Measurements from ENCODE around the gene EMSY. TPM values are rescaled to one million over a fixed set of nuclear protein-coding genes. Genes with fewer than 3 reads are reported as not detected.

Gene EMSY
- total RNA-seq, 4 donors from 2014 or later = 29.9 to 36.7 (median 35.3) TPM

DNA sequence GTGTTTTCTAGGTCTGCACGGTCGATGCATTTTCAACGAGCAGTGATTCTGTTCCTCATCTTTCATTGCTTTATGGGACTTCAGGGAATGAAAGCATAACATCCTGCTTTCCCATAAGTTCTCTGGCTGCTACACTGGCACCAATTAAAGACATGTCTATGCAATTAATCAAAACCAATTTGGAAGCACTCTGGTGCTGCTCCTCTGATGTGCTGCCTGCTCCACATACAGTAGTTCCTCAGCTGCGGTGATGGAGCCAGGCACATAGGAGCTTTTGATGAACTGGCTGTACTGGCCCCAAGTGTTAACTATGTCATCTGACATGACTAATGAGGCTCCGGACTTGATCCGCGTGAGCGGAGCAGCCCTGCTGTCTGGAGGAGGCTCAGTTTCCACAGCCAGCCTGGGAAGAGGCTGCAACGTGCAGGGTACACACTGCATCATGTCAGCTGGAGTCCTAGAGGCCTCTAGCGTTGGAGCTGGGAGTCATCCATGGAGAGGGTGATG, 33.9 kb upstream of the EMSY start:
- TF ChIP-seq, protein P1, sequence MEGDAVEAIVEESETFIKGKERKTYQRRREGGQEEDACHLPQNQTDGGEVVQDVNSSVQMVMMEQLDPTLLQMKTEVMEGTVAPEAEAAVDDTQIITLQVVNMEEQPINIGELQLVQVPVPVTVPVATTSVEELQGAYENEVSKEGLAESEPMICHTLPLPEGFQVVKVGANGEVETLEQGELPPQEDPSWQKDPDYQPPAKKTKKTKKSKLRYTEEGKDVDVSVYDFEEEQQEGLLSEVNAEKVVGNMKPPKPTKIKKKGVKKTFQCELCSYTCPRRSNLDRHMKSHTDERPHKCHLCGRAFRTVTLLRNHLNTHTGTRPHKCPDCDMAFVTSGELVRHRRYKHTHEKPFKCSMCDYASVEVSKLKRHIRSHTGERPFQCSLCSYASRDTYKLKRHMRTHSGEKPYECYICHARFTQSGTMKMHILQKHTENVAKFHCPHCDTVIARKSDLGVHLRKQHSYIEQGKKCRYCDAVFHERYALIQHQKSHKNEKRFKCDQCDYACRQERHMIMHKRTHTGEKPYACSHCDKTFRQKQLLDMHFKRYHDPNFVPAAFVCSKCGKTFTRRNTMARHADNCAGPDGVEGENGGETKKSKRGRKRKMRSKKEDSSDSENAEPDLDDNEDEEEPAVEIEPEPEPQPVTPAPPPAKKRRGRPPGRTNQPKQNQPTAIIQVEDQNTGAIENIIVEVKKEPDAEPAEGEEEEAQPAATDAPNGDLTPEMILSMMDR (IDR thresholded peaks at IDR 0.05; ENCODE audit: low read depth) = no peak

DNA sequence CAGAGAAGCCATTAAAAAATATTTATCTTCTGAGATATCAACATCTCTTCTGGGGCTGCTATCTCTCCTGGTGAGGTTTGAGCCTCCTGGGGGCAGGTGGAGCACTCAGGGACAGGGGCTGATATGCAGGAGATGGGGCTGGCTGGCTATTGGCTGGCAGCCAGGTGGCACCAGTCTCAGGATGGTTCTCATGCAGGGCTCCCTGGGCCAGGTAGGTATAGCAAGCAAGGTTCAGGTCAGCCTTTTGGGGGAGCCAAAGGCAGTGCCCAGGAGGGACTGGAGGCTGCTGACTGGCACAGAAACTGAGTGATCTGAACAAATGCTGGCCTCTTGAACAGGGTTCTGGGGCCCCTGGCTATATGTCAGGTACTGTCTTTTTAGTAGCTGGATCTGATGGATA, 29.7 kb upstream of the EMSY start:
- TF ChIP-seq, protein P1 (IDR thresholded peaks at IDR 0.05; ENCODE audit: low read depth) = no peak

DNA sequence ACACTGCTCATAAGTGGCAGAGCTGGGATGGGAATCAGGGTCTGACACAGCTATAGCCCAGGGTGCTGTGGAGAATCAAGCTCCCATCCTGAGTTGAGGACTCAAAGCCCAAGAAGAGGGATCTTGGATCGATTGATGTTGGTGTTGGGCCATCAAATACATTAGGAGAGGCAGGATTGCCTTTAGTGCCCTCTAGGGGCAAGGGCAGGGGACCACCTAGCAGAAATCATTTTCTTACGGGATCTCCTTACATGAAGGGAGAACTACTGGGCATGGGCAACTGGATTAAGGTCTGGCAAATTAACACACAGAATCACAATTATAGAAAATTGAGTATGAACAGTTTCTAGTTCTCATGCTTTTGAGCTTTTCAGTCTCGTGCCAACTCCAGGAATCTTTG, 24.9 kb upstream of the EMSY start:
- TF ChIP-seq, protein P1 (IDR thresholded peaks at IDR 0.05; ENCODE audit: low read depth) = no peak

DNA sequence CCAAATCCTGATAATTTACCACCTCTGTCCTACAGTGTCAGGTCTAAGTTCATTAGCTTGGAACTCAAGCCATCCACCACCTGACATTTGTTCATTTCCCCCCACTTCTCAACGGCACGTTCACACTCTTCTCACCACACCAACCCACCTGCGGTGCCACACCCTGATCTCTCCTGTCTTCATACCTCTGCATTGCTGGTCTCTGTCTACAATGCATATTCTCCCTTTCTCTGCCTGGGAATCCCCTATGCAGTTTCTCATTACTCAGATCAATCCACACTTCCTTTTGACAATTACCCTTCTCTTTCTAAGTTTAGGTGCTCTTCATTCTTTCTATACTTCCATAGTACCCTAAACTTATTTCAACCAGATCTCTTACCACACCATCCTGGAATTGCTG, 20.4 kb upstream of the EMSY start:
- TF ChIP-seq, protein P1 (IDR thresholded peaks at IDR 0.05; ENCODE audit: low read depth) = no peak

DNA sequence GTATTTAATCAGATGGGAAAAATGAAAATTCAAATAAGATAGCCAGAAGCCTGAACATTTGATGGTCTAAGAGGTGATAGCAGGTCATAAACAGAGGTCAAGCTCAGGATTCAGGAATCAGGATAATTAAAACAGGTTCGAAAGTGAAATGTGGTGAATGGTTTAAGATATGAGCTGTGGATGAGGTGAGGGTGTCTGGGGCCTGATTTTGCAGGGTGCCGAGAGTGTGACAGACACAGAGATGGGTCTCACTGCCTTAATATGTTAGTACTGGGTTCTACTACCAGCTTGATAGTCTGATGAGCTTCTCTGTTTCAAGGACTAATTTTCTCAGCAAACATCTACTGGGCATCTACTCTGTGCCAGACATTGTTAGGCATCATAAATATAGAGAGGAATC, 19.9 kb upstream of the EMSY start:
- TF ChIP-seq, protein P1 (IDR thresholded peaks at IDR 0.05; ENCODE audit: low read depth) = no peak

DNA sequence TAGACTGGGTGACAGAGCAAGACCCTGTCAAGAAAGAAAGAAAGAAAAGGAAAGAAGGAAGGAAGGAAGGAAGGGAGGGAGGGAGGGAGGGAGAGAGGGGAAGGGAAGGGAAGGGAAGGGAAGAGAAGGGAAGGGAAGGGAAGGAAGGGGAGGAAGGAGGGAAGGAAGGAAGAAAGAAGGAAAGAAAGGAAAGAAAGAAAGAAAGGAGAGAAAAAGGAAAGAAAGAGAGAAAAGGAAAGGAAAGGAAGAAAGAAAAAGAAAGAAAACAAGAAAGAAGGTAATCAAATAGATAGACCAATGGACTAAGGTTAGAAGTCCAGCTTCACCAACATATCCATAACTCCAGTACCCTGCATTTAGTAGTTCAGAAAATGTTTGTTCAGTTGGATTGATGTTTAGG, 18.2 kb upstream of the EMSY start:
- TF ChIP-seq, protein P1 (IDR thresholded peaks at IDR 0.05; ENCODE audit: low read depth) = no peak

DNA sequence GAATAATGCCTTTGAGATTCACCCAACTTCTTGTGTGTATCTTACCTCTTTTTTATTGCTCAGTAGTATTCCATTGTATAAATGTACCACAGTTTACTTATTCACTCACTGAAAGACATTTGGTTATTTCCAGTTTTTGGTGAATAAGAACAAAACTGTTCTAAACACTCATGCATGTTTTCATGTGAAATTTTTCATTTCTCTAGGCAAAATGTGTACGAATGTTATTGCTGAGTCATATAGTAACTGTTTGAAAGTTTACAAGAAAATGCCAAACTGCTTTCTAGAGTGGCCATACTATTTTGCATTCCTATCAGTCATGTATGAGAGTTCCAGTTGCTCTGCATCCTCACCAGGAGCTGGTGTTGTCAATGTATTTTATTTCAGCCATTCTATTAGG, 8.8 kb upstream of the EMSY start:
- TF ChIP-seq, protein P1 (IDR thresholded peaks at IDR 0.05; ENCODE audit: low read depth) = no peak

Measured in subcutaneous adipose tissue (tissue), 4 donors.